GM12878 (cell line): ENCODE data around the gene SERINC5. TPM values are rescaled to one million over a fixed set of nuclear protein-coding genes. Genes with fewer than 3 reads are reported as not detected.

Source experiments
- ATAC-seq: fragments of 200-7000 bp; cut with Tn5 transposase; 3 replicates; pipeline ENCODE4 v1.9.1; 2020; ENCODE audit warnings: mild to moderate bottlenecking, moderate library complexity
- BruUV-seq: library from RNA; stranded (reverse); fragments of 400-500 nt; replicated peaks from 2 replicates; lab custom pipeline; 2021; lab: Mats Ljungman, UMichigan
- CTCF ChIA-PET: fragments of 300-600 bp; sonication (Branson Sonifier 250); formaldehyde crosslinking; extraction: SDS; loops from one replicate; lab custom pipeline; 2021; ENCODE audit warnings: inconsistent platforms; lab: Yijun Ruan, JAX
- POLR2A ChIA-PET: fragments of 350-600 bp; formaldehyde crosslinking; extraction: SDS; loops from one replicate; lab custom pipeline; 2021; ENCODE audit warnings: inconsistent platforms; lab: Charles Lee
- RAD21 ChIA-PET: fragments of 300-600 bp; sonication (Branson Sonifier 250); formaldehyde crosslinking; loops from one replicate; lab custom pipeline; 2023; ENCODE audit warnings: antibody characterized with exemption; ENCODE audit not compliant: unreplicated experiment; lab: Charles Lee
- SMC1A ChIA-PET: fragments of 300-600 bp; sonication (Branson Sonifier 250); formaldehyde crosslinking; loops from one replicate; lab custom pipeline; 2023; ENCODE audit not compliant: unreplicated experiment, uncharacterized antibody; lab: Charles Lee
- DNase-seq: peaks from one replicate; pipeline ENCODE4 v3.0.0-alpha.2; 2011; ENCODE audit warnings: low read depth, low spot score
- FAIRE-seq: peaks from 3 replicates; lab custom pipeline; 2011; peaks lifted over from hg19 to GRCh38; lab: Jason Lieb, UNC
- H2AFZ ChIP-seq: 2 replicates; pipeline ENCODE4 v1.6.0; 2011; ENCODE audit warnings: low read depth, low read length, control low read depth; ENCODE audit not compliant: control insufficient read depth
- H3K27ac ChIP-seq: 2 replicates; pipeline ENCODE4 v1.5.1; 2011; ENCODE audit warnings: control low read depth; ENCODE audit not compliant: control insufficient read depth, insufficient read depth
- H3K27me3 ChIP-seq, 2 experiments: replicated peaks in 1 of 2; 2 replicates each; pipeline versions ENCODE4 v1.6.0 to v1.6.1; 2011; ENCODE audit warnings: low read length in 1 of 2; ENCODE audit not compliant: control insufficient read depth in 2 of 2, insufficient read depth in 2 of 2
- H3K36me3 ChIP-seq, 2 experiments: 2 replicates each; pipeline ENCODE4 v1.5.1; 2011; ENCODE audit warnings: low read length in 1 of 2; ENCODE audit not compliant: control insufficient read depth in 2 of 2, insufficient read depth in 2 of 2
- H3K4me1 ChIP-seq: 2 replicates; pipeline ENCODE4 v1.6.1; 2011; ENCODE audit warnings: mild to moderate bottlenecking, low read length, moderate library complexity, mixed read lengths; ENCODE audit not compliant: control insufficient read depth, insufficient read depth
- H3K4me2 ChIP-seq: 2 replicates; pipeline ENCODE4 v1.6.0; 2011; ENCODE audit warnings: control low read depth; ENCODE audit not compliant: control insufficient read depth, insufficient read depth
- H3K4me3 ChIP-seq: fragments of 200-600 bp; sonication (generic); 2 replicates; pipeline ENCODE4 v1.5.1; 2016
- H3K79me2 ChIP-seq: 2 replicates; pipeline ENCODE4 v1.6.0; 2011; ENCODE audit warnings: low read length; ENCODE audit not compliant: control insufficient read depth, insufficient read depth
- H3K9ac ChIP-seq: 2 replicates; pipeline ENCODE4 v1.8.0; 2011; ENCODE audit warnings: low read length, control low read depth, mixed read lengths; ENCODE audit not compliant: control insufficient read depth, insufficient read depth
- H3K9me3 ChIP-seq: replicated peaks from 3 replicates; pipeline ENCODE4 v1.5.1; 2011; ENCODE audit warnings: mild to moderate bottlenecking, low read length; ENCODE audit not compliant: control insufficient read depth, insufficient read depth
- H4K20me1 ChIP-seq: 2 replicates; pipeline ENCODE4 v1.6.0; 2011; ENCODE audit not compliant: control insufficient read depth, insufficient read depth
- ATF2 ChIP-seq: IDR thresholded peaks from 2 replicates; pipeline ENCODE4 v1.6.1; 2012; ENCODE audit warnings: low read length, inconsistent platforms
- ATF3 ChIP-seq: IDR thresholded peaks from 2 replicates; pipeline ENCODE4 v1.6.1; 2011; ENCODE audit warnings: low read depth, mild to moderate bottlenecking, low read length, moderate library complexity, borderline replicate concordance; ENCODE audit errors: extremely low read depth
- FOXK2 ChIP-seq: fragments of 450-650 bp; IDR thresholded peaks from 2 replicates; pipeline ENCODE4 v1.6.1; 2017; ENCODE audit warnings: mild to moderate bottlenecking, moderate library complexity
- HSF1 ChIP-seq: fragments of 150-350 bp; IDR thresholded peaks from 2 replicates; pipeline ENCODE4 v1.6.1; 2014; ENCODE audit warnings: mild to moderate bottlenecking, low read depth, low read length
- KDM1A ChIP-seq: fragments of 200-600 bp; sonication (generic); IDR thresholded peaks from 2 replicates; pipeline ENCODE4 v1.6.1; 2016; ENCODE audit warnings: borderline replicate concordance
- MAX ChIP-seq: IDR thresholded peaks from 2 replicates; pipeline ENCODE4 v1.6.1; 2012; ENCODE audit warnings: low read depth, low read length, improper control_type of control experiment
- NFIC ChIP-seq: IDR thresholded peaks from 2 replicates; pipeline ENCODE4 v1.6.1; 2012; ENCODE audit warnings: low read depth, mild to moderate bottlenecking, inconsistent platforms, low read length, moderate library complexity
- SIN3A ChIP-seq: IDR thresholded peaks from 2 replicates; pipeline ENCODE4 v1.6.1; 2012; ENCODE audit warnings: low read depth, low read length, improper control_type of control experiment
- ZZZ3 ChIP-seq: IDR thresholded peaks from 2 replicates; pipeline ENCODE4 v1.6.1; 2011; ENCODE audit warnings: low read depth; ENCODE audit not compliant: control insufficient read depth, insufficient read length
- WGBS: methylation state at CpG from one replicate; pipeline ENCODE4 v1.1.6; 2016; ENCODE audit warnings: low lambda C conversion rate; ENCODE audit not compliant: insufficient replicate concordance, insufficient coverage; ENCODE audit errors: missing lambda C conversion rate; 5-methylcytosine and 5-hydroxymethylcytosine counted together
- in situ Hi-C: fragments of 300-500 bp; cut with MboI; formaldehyde crosslinking; loops from 9 replicates; pipeline ENCODE4 v1.14.3; 2018; ENCODE audit warnings: mixed read lengths
- intact Hi-C: fragments of 100-400 bp; cut with micrococcal nuclease; formaldehyde crosslinking; loops from one replicate; pipeline ENCODE4 v1.14.2; 2022; ENCODE audit not compliant: unreplicated experiment
- polyA plus RNA-seq, 11 experiments: library from polyadenylated mRNA; depleted of rRNA in 4 of 11; unstranded in 6 of 11; stranded (reverse) in 5 of 11; fragments of >200 nt; fragmentation: Nextera tagmentation in 4 of 11; fragmentation: Illumina TruSeq in 1 of 11; extraction: Ambion mirVana in 4 of 11; extraction: Trizol in 1 of 11; gene quantifications; 1 replicate in 1 of 11; 2 replicates in 10 of 11; pipeline versions ENCODE4 v1.2.1 to v1.2.3, GENCODE V29; 2011 to 2016; ENCODE audit warnings: inconsistent platforms in 2 of 11, missing spikeins in 2 of 11, low read depth in 1 of 11
- total RNA-seq, 4 experiments: library from RNA; depleted of rRNA in 3 of 4; stranded (reverse); fragments of >200 nt in 3 of 4; fragmentation: Illumina TruSeq in 1 of 4; extraction: Trizol in 1 of 4; gene quantifications; 2 replicates each; pipeline versions ENCODE4 v1.2.1 to v1.2.3, GENCODE V29; 2013 to 2021

Gene SERINC5
- total and polyA plus RNA-seq, 10 of the 15 experiments (the other 5 are each of a cell fraction or from before 2014, with no cell fraction given), result 0.66 to 7.0 (median 2.8) TPM

- no peak for FAIRE-seq
- in situ Hi-C loops, result no loop called here
- TF ChIP-seq ATF2 (no peak), ATF3 (no peak), MAX (no peak), ZZZ3 (no peak), HSF1 (no peak), SIN3A (no peak), KDM1A (no peak), NFIC (no peak), FOXK2 (no peak)
- TF ChIP-seq, all 136 proteins: peak for 0
- Histone ChIP-seq H4K20me1 (no peaks in the 10 kb centered on the region), H3K9ac (no peak overlapping the region), H3K4me2 (no peak overlapping the region), H3K27ac (no peak overlapping the region), H3K79me2 (no peaks in the 10 kb centered on the region), H2AFZ (no peak overlapping the region), H3K4me3 (no peak overlapping the region), H3K9me3 (no peaks in the 10 kb centered on the region), H3K36me3 (no peaks in the 10 kb centered on the region), H3K4me1 (no peaks in the 10 kb centered on the region), H3K27me3 (no peaks in the 10 kb centered on the region)
- CTCF ChIA-PET, result no interaction called here
- 65% methylated on average over 9 of the region's 9 CpGs for WGBS
- RAD21 ChIA-PET, result interaction anchor here (0.6 kb wide), 1 partner anchor 15 kb away, joined by 3 read pairs; no protein-coding TSS in a partner anchor
- BruUV-seq, result no TSS peak
- ATAC-seq (no peak), DNase-seq (no peak)
- POLR2A ChIA-PET, result no interaction called here
- SMC1A ChIA-PET, result no interaction called here
- intact Hi-C loops, result no loop called here
Observed at GRCh38 chr5:80223561-80223960, 32.3 kb downstream of the SERINC5 start.
